Naive thymus-derived CD4-positive, alpha-beta T cell (primary cell): ENCODE measurements around the gene FARP1. TPM values are rescaled to one million over a fixed set of nuclear protein-coding genes. Genes with fewer than 3 reads are reported as not detected.

ENCODE experiments used
- ATAC-seq: fragments of 150-1000 bp; cut with Tn5 transposase; 2 replicates; pipeline ENCODE4 v1.10.0; 2021; ENCODE audit warnings: mild to moderate bottlenecking, moderate library complexity
- CTCF ChIA-PET: fragments of 350-600 bp; sonication (Branson Sonifier 250); formaldehyde crosslinking; loops from one replicate; lab custom pipeline; 2021; ENCODE audit warnings: antibody characterized with exemption; lab: Charles Lee
- POLR2A ChIA-PET: fragments of 350-600 bp; sonication (Branson Sonifier 250); formaldehyde crosslinking; loops from one replicate; lab custom pipeline; 2021; ENCODE audit warnings: antibody characterized with exemption, inconsistent platforms; lab: Charles Lee
- DNase-seq, 9 donors: peaks; one replicate each; pipeline versions ENCODE4 v3.0.0 to v3.0.0-alpha.2; 2020 to 2022; ENCODE audit warnings: mixed read lengths in 1 of 9
- H3K27ac ChIP-seq: one replicate; pipeline ENCODE4 v1.7.0; 2013; ENCODE audit warnings: mild to moderate bottlenecking, low read depth, low read length, moderate library complexity
- H3K27me3 ChIP-seq, 2 donors: one replicate each; pipeline ENCODE4 v1.7.0; 2013; ENCODE audit warnings: low read length in 2 of 2, mild to moderate bottlenecking in 2 of 2, moderate library complexity in 2 of 2; ENCODE audit not compliant: control insufficient read depth in 2 of 2, insufficient read depth in 2 of 2
- H3K36me3 ChIP-seq, 3 experiments: 1 replicate in 2 of 3; 2 replicates in 1 of 3; pipeline ENCODE4 v1.7.0; 2013; ENCODE audit warnings: low read length in 3 of 3, mild to moderate bottlenecking in 3 of 3, moderate library complexity in 1 of 3; ENCODE audit not compliant: insufficient read depth in 3 of 3, control insufficient read depth in 2 of 3
- H3K4me1 ChIP-seq, 2 donors: one replicate each; pipeline ENCODE4 v1.7.0; 2013; ENCODE audit warnings: low read length in 2 of 2, mild to moderate bottlenecking in 2 of 2, moderate library complexity in 1 of 2; ENCODE audit not compliant: control insufficient read depth in 2 of 2, insufficient read depth in 2 of 2
- H3K4me3 ChIP-seq: 2 replicates; pipeline ENCODE4 v1.7.0; 2013; ENCODE audit warnings: mild to moderate bottlenecking, low read length
- H3K9me3 ChIP-seq, 3 experiments: 1 replicate in 2 of 3; 2 replicates in 1 of 3; pipeline ENCODE4 v1.7.0; 2013; ENCODE audit warnings: low read length in 3 of 3; ENCODE audit not compliant: control insufficient read depth in 2 of 3
- H3K27ac Mint-ChIP-seq, 9 donors: one replicate each; pipeline ENCODE4 v1.8.0; 2020 to 2022; ENCODE audit warnings: mixed read lengths in 9 of 9, mild to moderate bottlenecking in 8 of 9, moderate library complexity in 5 of 9, inconsistent platforms in 2 of 9
- H3K27me3 Mint-ChIP-seq, 5 donors: one replicate each; pipeline ENCODE4 v1.8.0; 2021 to 2022; ENCODE audit warnings: mixed read lengths in 5 of 5, mild to moderate bottlenecking in 1 of 5
- H3K36me3 Mint-ChIP-seq, 5 donors: one replicate each; pipeline ENCODE4 v1.8.0; 2020 to 2022; ENCODE audit warnings: mixed read lengths in 5 of 5, mild to moderate bottlenecking in 3 of 5, inconsistent platforms in 1 of 5
- H3K4me1 Mint-ChIP-seq, 7 donors: one replicate each; pipeline ENCODE4 v1.8.0; 2020 to 2022; ENCODE audit warnings: mixed read lengths in 7 of 7, mild to moderate bottlenecking in 3 of 7, inconsistent platforms in 1 of 7
- H3K4me3 Mint-ChIP-seq, 10 donors: one replicate each; pipeline ENCODE4 v1.8.0; 2020 to 2022; ENCODE audit warnings: mild to moderate bottlenecking in 10 of 10, mixed read lengths in 10 of 10, moderate library complexity in 6 of 10, inconsistent platforms in 2 of 10
- H3K9me3 Mint-ChIP-seq, 11 donors: one replicate each; pipeline ENCODE4 v1.8.0; 2020 to 2022; ENCODE audit warnings: mixed read lengths in 11 of 11, mild to moderate bottlenecking in 4 of 11, inconsistent platforms in 1 of 11, moderate library complexity in 1 of 11
- intact Hi-C, 2 donors: fragments of 100-400 bp; cut with micrococcal nuclease; formaldehyde crosslinking; loops; one replicate each; pipeline ENCODE4 v1.15.1; 2023
- polyA plus RNA-seq, 2 donors: library from polyadenylated mRNA; unstranded; fragments of 300-500 nt; fragmentation: Illumina TruSeq; gene quantifications; one replicate each; pipeline ENCODE4 v1.2.3, GENCODE V29; 2021
- total RNA-seq, 6 experiments: library from RNA in 5 of 6; stranded (reverse) in 5 of 6; gene quantifications; 1 replicate in 5 of 6; 2 replicates in 1 of 6; pipeline ENCODE4 v1.2.3 and lab custom pipeline; 2021 to 2026

FARP1 gene
- total and polyA plus RNA-seq, 7 experiments from 2014 or later, result 0.19 to 1.1 (median 0.60) TPM

- POLR2A ChIA-PET, result no interaction called here
- Histone ChIP-seq H3K9me3 (no peaks in the 10 kb centered on the region), H3K27me3 (no peaks in the 10 kb centered on the region), H3K4me3 (no peak overlapping the region), H3K36me3 (no peaks in the 10 kb centered on the region), H3K27ac (no peak overlapping the region), H3K4me1 (no peaks in the 10 kb centered on the region)
- Mint-ChIP-seq H3K9me3 (peaks cover 0 to 3% (median 0%) of the 10 kb centered on the region in 11 donors), H3K27ac (no peak overlapping the region), H3K36me3 (no peaks in the 10 kb centered on the region), H3K27me3 (peaks cover 0 to 4% (median 0%) of the 10 kb centered on the region in 5 donors), H3K4me3 (no peak overlapping the region), H3K4me1 (peaks cover 0 to 2% (median 0%) of the 10 kb centered on the region in 7 donors)
- ATAC-seq (no peak), DNase-seq (no peak)
- intact Hi-C loops, result no loop called here
- CTCF ChIA-PET, result no interaction called here
Measured at GRCh38 chr13:98351636-98352035, 208.7 kb downstream of the FARP1 start.

GRCh38 chr13:98352226-98352625, 209.3 kb downstream of the FARP1 start:
- Mint-ChIP-seq H3K36me3 (no peaks in the 10 kb centered on the region), H3K9me3 (peaks cover 0 to 3% (median 0%) of the 10 kb centered on the region in 11 donors), H3K4me3 (no peak overlapping the region), H3K27ac (no peak overlapping the region), H3K4me1 (peaks cover 0 to 2% (median 0%) of the 10 kb centered on the region in 7 donors), H3K27me3 (peaks cover 0 to 4% (median 0%) of the 10 kb centered on the region in 5 donors)
- POLR2A ChIA-PET, result no interaction called here
- Histone ChIP-seq H3K4me3 (no peak overlapping the region), H3K27me3 (no peaks in the 10 kb centered on the region), H3K36me3 (no peaks in the 10 kb centered on the region), H3K9me3 (no peaks in the 10 kb centered on the region), H3K27ac (no peak overlapping the region), H3K4me1 (no peaks in the 10 kb centered on the region)
- DNase-seq, result no peak
- CTCF ChIA-PET, result no interaction called here
- intact Hi-C loops, result no loop called here
- ATAC-seq, result no peak

- H3K4me3 ChIP-seq, result no peak overlapping the region
- ChIA-PET POLR2A (no interaction called here), CTCF (no interaction called here)
- no peaks in the 10 kb centered on the region for H3K27me3 ChIP-seq
- Mint-ChIP-seq H3K9me3 (peaks cover 0 to 4% (median 0%) of the 10 kb centered on the region in 11 donors), H3K4me1 (peaks cover 0 to 2% (median 0%) of the 10 kb centered on the region in 7 donors), H3K36me3 (no peaks in the 10 kb centered on the region), H3K27ac (no peak overlapping the region), H3K27me3 (peaks cover 0 to 4% (median 3%) of the 10 kb centered on the region in 5 donors), H3K4me3 (no peak overlapping the region)
- H3K27ac ChIP-seq, result no peak overlapping the region
- H3K4me1 ChIP-seq, result no peaks in the 10 kb centered on the region
- no peaks in the 10 kb centered on the region for H3K9me3 ChIP-seq
- ATAC-seq, result no peak
- DNase-seq, result no peak
- intact Hi-C loops, result no loop called here
- H3K36me3 ChIP-seq, result no peaks in the 10 kb centered on the region
Measured at GRCh38 chr13:98353750-98354149, 210.9 kb downstream of the FARP1 start.

- Mint-ChIP-seq H3K4me3 (no peak overlapping the region), H3K27me3 (peaks cover 0 to 20% (median 3%) of the 10 kb centered on the region in 5 donors), H3K36me3 (no peaks in the 10 kb centered on the region), H3K27ac (no peak overlapping the region), H3K4me1 (no peaks in the 10 kb centered on the region), H3K9me3 (peaks cover 0 to 7% (median 0%) of the 10 kb centered on the region in 11 donors)
- ChIA-PET CTCF (no interaction called here), POLR2A (no interaction called here)
- no peaks in the 10 kb centered on the region for H3K9me3 ChIP-seq
- intact Hi-C loops, result no loop called here
- ATAC-seq (no peak), DNase-seq (no peak)
- no peaks in the 10 kb centered on the region for H3K27me3 ChIP-seq
- no peaks in the 10 kb centered on the region for H3K4me1 ChIP-seq
- H3K4me3 ChIP-seq, result no peak overlapping the region
- no peaks in the 10 kb centered on the region for H3K36me3 ChIP-seq
- H3K27ac ChIP-seq, result no peak overlapping the region
Measured at GRCh38 chr13:98358937-98359336, 216.0 kb downstream of the FARP1 start.

- Mint-ChIP-seq H3K4me3 (no peak overlapping the region), H3K36me3 (no peaks in the 10 kb centered on the region), H3K27ac (no peak overlapping the region), H3K27me3 (peaks cover 0 to 21% (median 3%) of the 10 kb centered on the region in 5 donors), H3K4me1 (no peaks in the 10 kb centered on the region), H3K9me3 (peaks cover 0 to 7% (median 0%) of the 10 kb centered on the region in 11 donors)
- H3K36me3 ChIP-seq, result no peaks in the 10 kb centered on the region
- intact Hi-C loops, result no loop called here
- no peaks in the 10 kb centered on the region for H3K9me3 ChIP-seq
- no peaks in the 10 kb centered on the region for H3K4me1 ChIP-seq
- ATAC-seq, result no peak
- no peak overlapping the region for H3K4me3 ChIP-seq
- no peaks in the 10 kb centered on the region for H3K27me3 ChIP-seq
- ChIA-PET POLR2A (no interaction called here), CTCF (no interaction called here)
- no peak for DNase-seq
- H3K27ac ChIP-seq, result no peak overlapping the region
Measured at GRCh38 chr13:98360545-98360944, 217.7 kb downstream of the FARP1 start.

- H3K9me3 ChIP-seq, result no peaks in the 10 kb centered on the region
- ChIA-PET CTCF (no interaction called here), POLR2A (no interaction called here)
- H3K36me3 ChIP-seq, result no peaks in the 10 kb centered on the region
- H3K4me3 ChIP-seq, result no peak overlapping the region
- no peak for DNase-seq
- Mint-ChIP-seq H3K36me3 (no peaks in the 10 kb centered on the region), H3K4me1 (no peaks in the 10 kb centered on the region), H3K4me3 (no peak overlapping the region), H3K9me3 (peaks cover 0 to 3% (median 0%) of the 10 kb centered on the region in 11 donors), H3K27me3 (peaks cover 0 to 21% (median 0%) of the 10 kb centered on the region in 5 donors), H3K27ac (no peak overlapping the region)
- H3K27me3 ChIP-seq, result no peaks in the 10 kb centered on the region
- intact Hi-C loops, result no loop called here
- no peak for ATAC-seq
- H3K4me1 ChIP-seq, result no peaks in the 10 kb centered on the region
- no peak overlapping the region for H3K27ac ChIP-seq
Measured at GRCh38 chr13:98363326-98363725, 220.4 kb downstream of the FARP1 start.

- no peak for ATAC-seq
- H3K27me3 Mint-ChIP-seq, result peaks cover 0 to 21% (median 0%) of the 10 kb centered on the region in 5 donors
- H3K4me3 Mint-ChIP-seq, result no peak overlapping the region
- H3K36me3 Mint-ChIP-seq, result no peaks in the 10 kb centered on the region
- intact Hi-C loops, result no loop called here
- H3K36me3 ChIP-seq, result no peaks in the 10 kb centered on the region
- no peaks in the 10 kb centered on the region for H3K27me3 ChIP-seq
- no peak overlapping the region for H3K27ac Mint-ChIP-seq
- H3K4me1 Mint-ChIP-seq, result no peaks in the 10 kb centered on the region
- DNase-seq, result no peak
- no peak overlapping the region for H3K4me3 ChIP-seq
- H3K9me3 Mint-ChIP-seq, result peaks cover 0 to 1% (median 0%) of the 10 kb centered on the region in 11 donors
- POLR2A ChIA-PET, result no interaction called here
- CTCF ChIA-PET, result no interaction called here
- H3K4me1 ChIP-seq, result no peaks in the 10 kb centered on the region
- H3K27ac ChIP-seq, result no peak overlapping the region
- H3K9me3 ChIP-seq, result no peaks in the 10 kb centered on the region
Measured at GRCh38 chr13:98364179-98364578, 221.3 kb downstream of the FARP1 start.
